NCI-H69 (cell line): Measurements from ENCODE around the gene CRYBG3.
A peak's percentile ranks its signal among the peaks of the same experiment; 100 is the strongest.

Experiments
- DNase-seq: peaks from one replicate; lab custom pipeline; 2025; lab: John Stamatoyannopoulos, UW

Gene CRYBG3

DNA sequence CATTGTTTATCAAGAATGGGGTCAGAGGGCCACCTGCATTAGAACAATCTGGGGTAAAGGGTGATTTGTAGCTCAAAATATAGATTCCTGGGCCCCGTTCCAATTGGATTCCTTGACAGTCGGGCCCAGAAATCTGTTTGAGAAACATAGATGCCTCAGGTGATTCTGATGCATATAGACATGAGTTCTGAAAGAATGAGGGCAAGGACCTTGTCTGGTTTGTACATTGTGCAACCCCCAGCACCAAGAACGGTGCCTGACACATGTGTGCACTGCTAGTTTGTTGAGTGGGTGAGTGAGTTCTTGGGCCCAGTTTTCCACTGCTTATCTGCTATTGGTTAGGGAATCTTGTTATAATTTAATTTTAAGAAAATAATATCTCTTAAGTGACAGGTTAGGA, 16.6 kb downstream of the CRYBG3 start:
- peak; percentile 8 for DNase-seq

- DNase-seq = no peak
Measured at GRCh38 chr3:97839944-97840343, 18.1 kb downstream of the CRYBG3 start.

DNA sequence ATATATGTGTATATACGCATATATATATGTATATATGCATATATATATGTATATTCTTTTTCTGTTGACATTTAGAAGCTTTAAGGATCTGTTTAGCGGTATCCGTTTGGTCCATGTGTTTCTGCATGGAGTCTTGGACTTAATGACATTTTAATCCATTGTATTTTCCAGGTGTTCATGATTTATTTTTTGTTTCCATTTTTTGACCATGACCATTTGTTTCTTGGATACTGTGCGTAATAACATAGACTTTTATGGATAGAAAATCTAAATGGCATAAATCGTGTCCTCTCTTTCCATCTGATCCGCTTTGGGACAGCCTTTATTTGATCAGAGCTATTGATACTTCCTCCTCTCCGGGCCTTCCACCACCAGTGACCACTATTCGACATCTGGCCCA, 19.5 kb downstream of the CRYBG3 start:
- no peak for DNase-seq

GRCh38 chr3:97841956-97842355, 20.1 kb downstream of the CRYBG3 start:
- no peak for DNase-seq

GRCh38 chr3:97848779-97849178, 27.0 kb downstream of the CRYBG3 start:
- DNase-seq = no peak

DNA sequence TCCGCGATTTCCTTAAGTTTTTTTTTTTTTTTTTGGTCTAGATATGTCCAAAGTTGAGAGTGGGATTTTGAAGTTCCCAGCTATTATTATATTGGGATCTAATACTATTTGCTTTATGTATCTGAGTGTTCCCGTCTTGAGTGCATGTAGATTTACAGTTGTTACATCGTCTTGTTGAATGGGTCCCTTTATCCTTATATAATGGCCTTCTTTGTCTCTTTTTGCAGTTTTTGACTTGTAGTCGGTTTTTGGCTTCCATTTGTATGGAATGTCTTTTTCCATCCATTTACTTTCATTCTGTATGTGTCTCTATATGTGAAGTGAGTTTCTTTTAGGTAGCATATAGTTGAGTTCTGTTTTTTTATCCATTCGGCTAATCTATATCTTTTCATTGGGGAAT, 35.6 kb downstream of the CRYBG3 start:
- DNase-seq = no peak

DNA sequence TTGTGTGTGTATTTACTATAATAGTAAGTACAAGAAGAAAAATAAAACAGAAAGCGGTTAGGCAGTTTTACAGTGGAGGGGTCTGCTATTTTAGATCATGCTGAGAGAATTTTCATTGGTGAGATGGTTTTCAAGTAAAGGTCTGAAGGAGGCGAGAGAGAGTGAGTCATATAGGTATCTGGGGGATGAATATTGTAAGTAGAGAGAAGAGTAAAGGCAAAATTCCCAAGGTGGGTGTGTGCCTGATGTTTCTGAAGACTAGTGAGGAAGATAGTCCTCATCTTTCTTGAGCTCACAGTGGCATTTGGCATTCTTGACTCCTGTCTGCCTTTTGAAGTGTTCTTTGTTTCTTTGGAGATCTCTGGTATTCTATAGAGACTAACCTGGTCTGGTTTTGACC, 38.6 kb downstream of the CRYBG3 start:
- no peak for DNase-seq

DNA sequence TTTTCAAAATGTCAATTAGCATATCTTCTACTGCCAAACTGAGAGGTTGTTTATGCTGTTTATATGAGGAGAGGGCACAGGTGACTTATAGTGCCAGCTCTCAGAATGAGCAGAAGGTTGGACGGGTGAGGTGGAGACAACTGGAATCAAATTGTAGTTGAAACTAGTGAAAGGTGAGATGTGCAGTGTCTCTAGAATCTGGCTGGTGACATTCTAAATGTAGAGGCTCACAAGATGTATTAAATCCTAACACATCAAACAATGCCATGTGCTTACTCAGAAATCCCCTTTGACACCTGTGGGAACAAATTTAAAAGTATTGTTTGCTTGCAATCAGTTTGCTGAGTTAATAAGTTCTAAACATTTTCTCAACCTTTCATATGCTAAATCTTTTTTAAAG, 40.8 kb downstream of the CRYBG3 start:
- no peak for DNase-seq

- DNase-seq = peak; percentile 34
Measured at GRCh38 chr3:97863031-97863430, 41.2 kb downstream of the CRYBG3 start.

DNA sequence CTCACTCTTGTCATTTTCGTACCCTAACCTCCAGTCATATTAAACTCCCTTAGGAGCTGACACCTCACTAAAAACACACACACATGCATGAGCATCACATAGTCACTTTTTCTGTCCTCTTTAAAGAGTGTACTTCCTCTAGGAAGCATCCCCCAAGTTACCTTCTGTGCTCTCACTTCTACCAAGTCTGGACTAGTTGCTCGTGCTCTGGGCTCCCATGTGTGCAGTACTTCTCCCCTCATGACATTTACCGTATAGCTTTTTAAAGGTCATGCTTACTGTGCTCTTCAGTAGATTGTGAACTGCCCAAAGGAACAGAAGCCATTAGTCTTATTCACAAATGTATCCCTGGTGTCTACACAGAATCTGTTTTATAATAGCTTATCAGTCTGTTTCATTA, 42.0 kb downstream of the CRYBG3 start:
- no peak for DNase-seq

DNA sequence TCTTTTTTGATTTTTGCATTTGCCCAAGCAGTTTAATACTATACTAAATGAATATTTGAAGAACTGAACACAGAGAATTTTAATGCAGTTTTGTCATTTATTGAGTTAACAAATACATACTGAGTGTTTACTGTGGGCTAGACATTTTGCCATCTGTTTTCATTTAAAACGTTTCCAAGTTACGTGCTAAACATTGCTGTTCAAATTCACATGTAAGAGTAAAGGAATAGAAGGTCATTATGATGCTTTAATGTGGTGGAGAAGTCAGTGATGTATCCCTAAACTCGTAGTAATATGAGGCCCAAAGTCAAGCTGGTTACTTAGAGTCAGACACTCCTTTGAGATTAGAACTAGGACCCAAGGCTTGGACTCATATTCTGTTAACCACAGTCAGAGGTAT, 49.4 kb downstream of the CRYBG3 start:
- DNase-seq = no peak

- DNase-seq = no peak
Measured at GRCh38 chr3:97871801-97872524, 50.2 kb downstream of the CRYBG3 start.

GRCh38 chr3:97872525-97873042, 50.8 kb downstream of the CRYBG3 start:
- no peak for DNase-seq

DNA sequence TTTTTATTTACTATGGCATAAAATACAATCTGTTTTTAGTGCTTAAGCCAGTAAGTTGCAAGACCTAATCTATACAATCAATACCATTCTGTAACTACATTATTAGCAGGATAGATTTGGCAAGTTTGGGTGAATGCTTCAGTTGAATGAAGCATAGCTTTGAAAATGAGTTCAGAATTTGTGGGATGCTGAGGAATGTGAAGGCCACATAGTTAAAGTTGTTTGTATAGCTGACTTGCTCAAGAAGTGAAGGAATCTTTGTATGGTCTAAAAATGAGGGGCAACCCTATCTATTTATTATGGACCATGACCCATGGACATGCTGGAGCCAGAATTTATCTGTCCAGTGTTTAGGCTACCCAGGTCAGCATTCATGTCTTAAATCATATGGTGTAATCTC, 58.5 kb downstream of the CRYBG3 start:
- no peak for DNase-seq

- DNase-seq = peak; percentile 48
Measured at GRCh38 chr3:97882975-97883598, 61.3 kb downstream of the CRYBG3 start.

- DNase-seq = no peak
Measured at GRCh38 chr3:97883736-97884135, 61.9 kb downstream of the CRYBG3 start.

DNA sequence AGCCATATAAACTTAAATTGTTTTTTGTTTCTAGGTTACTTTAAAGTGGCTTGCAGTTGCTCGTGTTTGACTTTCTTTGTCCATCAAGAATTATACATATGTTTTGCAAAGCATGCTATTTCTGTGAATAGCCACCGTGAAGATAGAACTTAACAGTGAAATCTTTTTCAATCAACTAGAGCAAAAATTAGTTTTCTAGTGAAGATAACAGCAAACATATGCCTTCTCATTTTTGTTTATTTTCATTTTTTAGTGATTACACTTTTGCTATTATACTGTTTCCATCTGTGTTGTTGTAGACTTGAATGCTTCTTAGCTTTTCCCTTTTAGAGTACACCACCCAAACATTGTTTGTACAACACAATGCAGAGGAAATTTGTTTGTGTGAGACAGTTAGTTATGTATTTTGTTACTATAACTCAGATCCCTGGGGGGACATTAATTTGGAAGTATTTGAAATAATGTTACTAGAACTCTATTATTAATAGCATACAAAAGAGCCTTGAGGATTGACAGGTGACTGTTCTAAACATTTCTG, 62.8 kb downstream of the CRYBG3 start:
- no peak for DNase-seq

- DNase-seq = no peak
Measured at GRCh38 chr3:97885931-97886824, 64.4 kb downstream of the CRYBG3 start.

- DNase-seq = no peak
Measured at GRCh38 chr3:97889814-97890213, 68.0 kb downstream of the CRYBG3 start.

DNA sequence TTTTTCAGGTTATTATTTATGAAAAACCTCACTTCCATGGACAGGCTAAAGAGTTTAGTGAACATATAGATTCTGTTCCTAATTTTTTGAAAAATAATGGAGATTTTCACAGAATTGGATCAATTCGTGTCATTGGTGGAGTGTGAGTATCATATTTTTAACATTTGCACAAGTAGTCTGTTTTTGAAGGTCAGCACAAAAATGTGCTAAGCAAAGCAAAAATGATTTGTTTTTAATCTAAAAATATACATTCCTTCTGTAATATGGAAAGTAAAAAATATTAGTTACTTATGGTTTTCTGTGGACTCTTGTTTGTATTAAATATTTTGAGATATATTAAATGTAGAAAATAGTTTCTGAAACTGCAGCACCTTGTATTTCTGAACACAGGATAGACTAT, 71.0 kb downstream of the CRYBG3 start:
- DNase-seq = no peak

DNA sequence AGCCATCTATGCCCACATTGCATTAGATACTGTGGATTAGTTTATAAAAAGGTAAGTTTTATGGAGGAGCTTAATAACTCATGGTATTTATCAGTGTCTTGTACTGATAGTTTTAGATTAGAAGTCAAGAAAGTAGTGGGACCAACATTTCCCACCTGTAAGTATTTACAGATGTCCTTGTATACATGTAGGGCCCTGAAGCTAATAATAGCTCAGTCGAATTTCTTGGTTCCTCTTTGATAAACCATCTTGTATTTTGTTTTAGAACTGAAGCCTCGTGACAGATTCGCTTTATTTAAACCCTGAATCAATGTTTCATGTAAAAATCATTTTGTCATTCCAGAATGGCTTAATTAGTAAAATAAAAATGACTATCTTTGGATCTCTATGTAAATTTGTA, 73.4 kb downstream of the CRYBG3 start:
- DNase-seq = no peak

- peak; percentile 40 for DNase-seq
Measured at GRCh38 chr3:97896129-97896528, 74.3 kb downstream of the CRYBG3 start.
